ENCODE results near the gene VSTM2A. TPM values are rescaled to one million over a fixed set of nuclear protein-coding genes. Genes with fewer than 3 reads are reported as not detected.

VSTM2A gene

GRCh38 chr7:54615537-54615936 lies 73.4 kb downstream of the VSTM2A start:
- H3K4me1 ChIP-seq (ENCODE audit: control insufficient read depth in 2 of 2, insufficient read depth in 1 of 2, low read depth in 1 of 2, low read length in 2 of 2) = no peaks in the 10 kb centered on the region
- no peak for DNase-seq (ENCODE audit: low spot score)
- H3K23ac ChIP-seq (ENCODE audit: low read depth, low read length, poor library complexity) = no peak overlapping the region
- H4K8ac ChIP-seq (ENCODE audit: low read depth, low read length) = no peak overlapping the region
- H2BK15ac ChIP-seq (ENCODE audit: low read length) = no peak overlapping the region
- H2BK5ac ChIP-seq (ENCODE audit: low read length) = no peak overlapping the region
- no CpG with 5 or more reads among the region's 2 CpGs for WGBS, 2 donors (ENCODE audit: extremely low coverage in 2 of 2, insufficient read length in 2 of 2, insufficient replicate concordance in 1 of 2)
- no peak overlapping the region for H2AFZ ChIP-seq (ENCODE audit: low read length)
- no peak overlapping the region for H3K27ac ChIP-seq (replicated peaks; ENCODE audit: low read length)
- no peak overlapping the region for H2BK120ac ChIP-seq (ENCODE audit: low read depth, low read length)
- H3K9me3 ChIP-seq (replicated peaks in 1 of 2; ENCODE audit: control insufficient read depth in 2 of 2, insufficient read depth in 1 of 2, low read depth in 1 of 2, low read length in 2 of 2) = no peaks in the 10 kb centered on the region
- H3K4me2 ChIP-seq (ENCODE audit: insufficient read depth, low read length, poor library complexity, severe bottlenecking) = no peak overlapping the region
- H3K4ac ChIP-seq (ENCODE audit: low read length) = no peak overlapping the region
- no peak overlapping the region for H3K18ac ChIP-seq (ENCODE audit: low read length)
- H3K4me3 ChIP-seq (ENCODE audit: low read length in 2 of 2) = no peak overlapping the region
- no peaks in the 10 kb centered on the region for H3K36me3 ChIP-seq (replicated peaks in 1 of 2; ENCODE audit: control insufficient read depth in 2 of 2, insufficient read depth in 2 of 2, low read length in 2 of 2)
- no peaks in the 10 kb centered on the region for H3K79me1 ChIP-seq (ENCODE audit: low read depth, low read length)
- H4K91ac ChIP-seq (ENCODE audit: low read depth, low read length, poor library complexity) = no peak overlapping the region
- H3K14ac ChIP-seq (ENCODE audit: low read length) = no peak overlapping the region
- H2AK5ac ChIP-seq (ENCODE audit: low read depth, low read length) = no peak overlapping the region
- H2BK12ac ChIP-seq (ENCODE audit: low read length) = no peak overlapping the region
- H3K27me3 ChIP-seq (ENCODE audit: control insufficient read depth in 3 of 3, insufficient read depth in 3 of 3, low read depth in 1 of 3, low read length in 3 of 3) = no peaks in the 10 kb centered on the region
- no peak overlapping the region for H3K9ac ChIP-seq (ENCODE audit: low read depth, low read length, poor library complexity)

Small RNA genes lying within 50 kb of the gene (small RNA-seq; reads per million reads assigned to genes)
- not detected for gene RNU6-1125P (ENCODE audit: insufficient read depth)
